ENCODE data around the gene ADCY6. TPM values are rescaled to one million over a fixed set of nuclear protein-coding genes. Genes with fewer than 3 reads are reported as not detected.

ADCY6 gene
- total RNA-seq, 1 donor from 2014 or later = 28.9 TPM

GRCh38 chr12:48807981-48808380, 19.1 kb upstream of the ADCY6 start:
- Histone ChIP-seq H4K20me1 (ENCODE audit: insufficient read depth, low read length) (no peaks in the 10 kb centered on the region), H3K27me3 (ENCODE audit: insufficient read depth, low read length) (no peaks in the 10 kb centered on the region), H3K4me1 (ENCODE audit: insufficient read depth, low read length) (peaks cover 20% of the 10 kb centered on the region), H3K79me2 (ENCODE audit: insufficient read depth, low read length) (no peaks in the 10 kb centered on the region), H3K9me3 (ENCODE audit: insufficient read depth, low read depth, low read length) (no peaks in the 10 kb centered on the region), H3K9ac (ENCODE audit: low read length) (no peak overlapping the region), H3K27ac (ENCODE audit: low read depth, low read length) (no peak overlapping the region), H3K36me3 (ENCODE audit: insufficient read depth, low read length) (no peaks in the 10 kb centered on the region), H2AFZ (ENCODE audit: low read depth, low read length) (no peak overlapping the region), H3K4me3 (ENCODE audit: insufficient read depth, low read depth, low read length) (no peak overlapping the region), H3K4me2 (ENCODE audit: low read length) (no peak overlapping the region)
- no peaks in the 10 kb centered on the region for H3K36me3 Mint-ChIP-seq (ENCODE audit: low read depth, unreplicated experiment)
- DNase-seq (ENCODE audit: low read depth) (no peak), FAIRE-seq (no peak)
- H3K4me3 Mint-ChIP-seq (ENCODE audit: unreplicated experiment) = no peak overlapping the region
- H3K27me3 Mint-ChIP-seq (ENCODE audit: low read depth, unreplicated experiment) = no peaks in the 10 kb centered on the region
- no peak for TF ChIP-seq EZH2 (IDR thresholded peaks at IDR 0.05; ENCODE audit: insufficient read depth, low read length)
- no peak for TF ChIP-seq CTCF (IDR thresholded peaks at IDR 0.05; ENCODE audit: insufficient read depth, low read depth, low read length)
- no peak overlapping the region for H3K27ac Mint-ChIP-seq (ENCODE audit: unreplicated experiment)
- no peaks in the 10 kb centered on the region for H3K9me3 Mint-ChIP-seq (ENCODE audit: unreplicated experiment)
- peaks cover 23% of the 10 kb centered on the region for H3K4me1 Mint-ChIP-seq (ENCODE audit: low read depth, unreplicated experiment)

GRCh38 chr12:48803675-48804074, 14.8 kb upstream of the ADCY6 start:
- H3K4me3 Mint-ChIP-seq (ENCODE audit: unreplicated experiment) = no peak overlapping the region
- Histone ChIP-seq H3K27me3 (ENCODE audit: insufficient read depth, low read length) (no peaks in the 10 kb centered on the region), H3K9me3 (ENCODE audit: insufficient read depth, low read depth, low read length) (no peaks in the 10 kb centered on the region), H3K4me1 (ENCODE audit: insufficient read depth, low read length) (no peaks in the 10 kb centered on the region), H3K36me3 (ENCODE audit: insufficient read depth, low read length) (no peaks in the 10 kb centered on the region), H3K27ac (ENCODE audit: low read depth, low read length) (no peak overlapping the region), H3K79me2 (ENCODE audit: insufficient read depth, low read length) (no peaks in the 10 kb centered on the region), H3K4me3 (ENCODE audit: insufficient read depth, low read depth, low read length) (no peak overlapping the region), H2AFZ (ENCODE audit: low read depth, low read length) (no peak overlapping the region), H4K20me1 (ENCODE audit: insufficient read depth, low read length) (no peaks in the 10 kb centered on the region), H3K4me2 (ENCODE audit: low read length) (no peak overlapping the region), H3K9ac (ENCODE audit: low read length) (no peak overlapping the region)
- DNase-seq (ENCODE audit: low read depth) (no peak), FAIRE-seq (no peak)
- no peaks in the 10 kb centered on the region for H3K9me3 Mint-ChIP-seq (ENCODE audit: unreplicated experiment)
- TF ChIP-seq CTCF (IDR thresholded peaks at IDR 0.05; ENCODE audit: insufficient read depth, low read depth, low read length) = no peak
- no peak for TF ChIP-seq EZH2 (IDR thresholded peaks at IDR 0.05; ENCODE audit: insufficient read depth, low read length)
- no peaks in the 10 kb centered on the region for H3K4me1 Mint-ChIP-seq (ENCODE audit: low read depth, unreplicated experiment)
- no peak overlapping the region for H3K27ac Mint-ChIP-seq (ENCODE audit: unreplicated experiment)
- H3K27me3 Mint-ChIP-seq (ENCODE audit: low read depth, unreplicated experiment) = peaks cover 4% of the 10 kb centered on the region
- no peaks in the 10 kb centered on the region for H3K36me3 Mint-ChIP-seq (ENCODE audit: low read depth, unreplicated experiment)

GRCh38 chr12:48800971-48801370, 12.1 kb upstream of the ADCY6 start:
- FAIRE-seq = no peak
- TF ChIP-seq EZH2 (IDR thresholded peaks at IDR 0.05; ENCODE audit: insufficient read depth, low read length) (no peak), CTCF (IDR thresholded peaks at IDR 0.05; ENCODE audit: insufficient read depth, low read depth, low read length) (no peak)

More at GRCh38 chr12:48800971-48801370, 12.1 kb upstream of the ADCY6 start:
- no peaks in the 10 kb centered on the region for H3K9me3 Mint-ChIP-seq (ENCODE audit: unreplicated experiment)
- no peak overlapping the region for H3K4me3 Mint-ChIP-seq (ENCODE audit: unreplicated experiment)
- no peak overlapping the region for H3K9ac ChIP-seq (ENCODE audit: low read length)
- H3K4me3 ChIP-seq (ENCODE audit: insufficient read depth, low read depth, low read length) = no peak overlapping the region
- DNase-seq (ENCODE audit: low read depth) = no peak
- no peaks in the 10 kb centered on the region for H3K36me3 ChIP-seq (ENCODE audit: insufficient read depth, low read length)
- H4K20me1 ChIP-seq (ENCODE audit: insufficient read depth, low read length) = no peaks in the 10 kb centered on the region
- no peaks in the 10 kb centered on the region for H3K36me3 Mint-ChIP-seq (ENCODE audit: low read depth, unreplicated experiment)
- H3K27me3 Mint-ChIP-seq (ENCODE audit: low read depth, unreplicated experiment) = peaks cover 4% of the 10 kb centered on the region
- no peak overlapping the region for H3K27ac Mint-ChIP-seq (ENCODE audit: unreplicated experiment)
- no peaks in the 10 kb centered on the region for H3K9me3 ChIP-seq (ENCODE audit: insufficient read depth, low read depth, low read length)
- no peak overlapping the region for H3K4me2 ChIP-seq (ENCODE audit: low read length)
- H3K4me1 Mint-ChIP-seq (ENCODE audit: low read depth, unreplicated experiment) = peaks cover 6% of the 10 kb centered on the region
- H3K4me1 ChIP-seq (ENCODE audit: insufficient read depth, low read length) = no peaks in the 10 kb centered on the region
- H3K27me3 ChIP-seq (ENCODE audit: insufficient read depth, low read length) = no peaks in the 10 kb centered on the region
- H3K27ac ChIP-seq (ENCODE audit: low read depth, low read length) = no peak overlapping the region
- no peak overlapping the region for H2AFZ ChIP-seq (ENCODE audit: low read depth, low read length)
- H3K79me2 ChIP-seq (ENCODE audit: insufficient read depth, low read length) = no peaks in the 10 kb centered on the region
